NCI-H1048 (cell line): ENCODE measurements around the gene GRIN2A.

Source experiments
- DNase-seq: peaks from one replicate; lab custom pipeline; 2025; lab: John Stamatoyannopoulos, UW

GRIN2A gene

DNA sequence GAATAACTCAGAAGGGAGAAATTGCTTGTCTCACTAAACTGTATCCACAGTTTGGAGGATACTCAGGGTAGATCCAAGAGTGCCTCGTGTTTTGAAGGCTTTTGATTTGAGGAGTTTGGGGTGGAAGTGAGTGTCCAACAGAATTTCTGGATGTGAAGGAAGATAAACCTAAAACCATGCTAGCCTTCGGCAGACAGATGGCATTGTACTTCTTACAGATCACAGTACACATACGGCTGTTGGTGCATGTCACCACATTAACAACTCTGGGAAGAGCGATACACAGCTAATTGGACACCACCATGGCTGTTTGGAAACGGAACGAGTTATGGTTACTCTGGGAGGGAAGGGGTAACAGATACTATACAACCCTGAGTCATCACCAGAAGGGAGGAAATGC lies 420.4 kb downstream of the GRIN2A start:
- DNase-seq = no peak

DNA sequence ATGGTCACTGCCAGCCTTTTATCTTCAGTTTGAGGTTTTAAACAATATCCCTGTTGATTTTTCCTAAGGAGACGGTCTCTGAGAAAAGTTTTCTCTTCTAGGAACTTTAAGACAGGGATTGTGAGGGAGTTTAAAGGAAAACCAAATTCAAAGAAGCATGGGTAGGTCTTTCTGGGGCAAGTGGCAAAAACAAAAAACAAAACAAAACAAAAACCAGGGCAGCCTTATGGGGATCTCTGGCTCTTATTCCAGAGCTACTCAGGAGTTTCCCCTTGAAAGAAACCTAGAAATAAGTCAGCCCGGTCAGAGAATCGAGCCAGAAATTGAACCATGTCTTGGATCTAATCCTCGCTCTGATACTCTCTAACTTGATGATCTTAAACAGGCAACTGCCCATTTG lies 424.5 kb downstream of the GRIN2A start:
- no peak for DNase-seq

DNA sequence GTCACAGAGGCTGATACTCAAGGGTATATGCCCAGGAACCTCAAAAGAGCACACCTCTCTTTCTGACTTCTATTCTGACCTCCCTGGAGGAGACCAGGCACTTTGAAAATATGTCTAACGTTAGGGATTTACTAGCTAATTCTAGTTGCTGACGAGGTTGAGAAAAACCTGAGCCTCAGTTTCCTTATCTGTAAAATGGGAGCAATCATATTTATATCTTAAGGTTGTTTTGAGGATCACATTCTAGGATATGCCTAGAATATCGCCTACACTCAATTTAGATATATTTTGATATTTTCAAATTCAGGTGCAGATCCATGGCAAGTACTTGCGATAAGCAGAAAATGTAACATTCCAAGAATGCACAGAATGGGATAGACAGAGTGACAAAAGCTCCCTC lies 425.8 kb downstream of the GRIN2A start:
- DNase-seq = no peak

DNA sequence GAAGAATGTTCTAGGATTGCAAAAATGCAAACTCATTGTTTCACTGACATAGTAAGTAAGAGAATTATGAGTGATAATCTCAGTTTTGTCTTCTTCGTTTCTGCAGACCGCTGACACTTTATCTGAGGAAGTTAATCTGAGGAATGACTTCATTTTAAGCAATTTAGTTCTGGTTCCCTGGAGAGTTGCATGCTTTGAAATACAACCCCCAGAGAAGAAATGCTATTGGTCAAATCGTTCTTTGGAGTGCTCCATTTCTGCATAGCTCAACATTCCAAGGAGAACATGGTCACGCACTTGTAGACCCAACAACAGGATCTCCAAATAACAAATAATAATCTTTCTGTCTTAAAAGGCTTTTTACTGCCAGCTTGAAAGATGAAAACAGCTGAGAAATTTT lies 427.1 kb downstream of the GRIN2A start:
- no peak for DNase-seq

DNA sequence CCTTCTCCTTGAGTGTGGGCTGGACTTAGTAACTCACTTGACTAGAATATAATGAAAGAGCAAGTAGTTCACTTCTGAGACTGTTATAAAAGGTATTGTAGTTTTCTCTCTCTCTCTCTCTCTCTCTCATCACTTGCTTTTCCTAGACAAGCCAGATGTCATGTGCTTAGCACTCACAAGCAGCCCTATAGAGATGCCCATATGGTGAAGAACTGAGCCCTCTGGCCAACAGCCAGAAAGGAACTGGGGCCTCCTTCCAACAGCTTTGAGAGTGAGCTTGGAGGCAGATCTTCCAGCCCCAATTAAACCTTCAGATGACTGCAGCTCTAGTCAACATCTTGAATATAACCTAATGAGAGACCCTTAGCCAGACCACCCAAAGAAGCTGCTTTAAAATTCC lies 440.5 kb downstream of the GRIN2A start:
- no peak for DNase-seq

DNA sequence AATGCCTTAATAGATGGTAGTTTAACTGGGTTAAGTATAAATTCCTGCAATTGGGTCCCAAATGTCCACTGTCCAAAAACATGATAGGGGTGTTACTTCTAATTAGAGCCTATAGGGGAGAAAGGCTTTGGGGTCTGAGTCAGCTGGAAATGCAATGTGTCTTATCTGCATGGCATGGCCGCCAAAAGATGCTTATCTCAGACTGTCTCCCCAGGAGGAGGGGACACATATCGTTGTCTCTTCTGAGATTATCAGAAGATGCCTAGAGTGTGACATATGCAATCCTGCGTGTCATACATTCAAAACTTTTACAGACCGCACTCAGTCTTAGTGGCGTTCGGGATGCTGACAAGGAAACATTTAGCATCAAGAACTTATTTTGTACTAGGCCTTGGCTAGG lies 442.9 kb downstream of the GRIN2A start:
- no peak for DNase-seq

DNA sequence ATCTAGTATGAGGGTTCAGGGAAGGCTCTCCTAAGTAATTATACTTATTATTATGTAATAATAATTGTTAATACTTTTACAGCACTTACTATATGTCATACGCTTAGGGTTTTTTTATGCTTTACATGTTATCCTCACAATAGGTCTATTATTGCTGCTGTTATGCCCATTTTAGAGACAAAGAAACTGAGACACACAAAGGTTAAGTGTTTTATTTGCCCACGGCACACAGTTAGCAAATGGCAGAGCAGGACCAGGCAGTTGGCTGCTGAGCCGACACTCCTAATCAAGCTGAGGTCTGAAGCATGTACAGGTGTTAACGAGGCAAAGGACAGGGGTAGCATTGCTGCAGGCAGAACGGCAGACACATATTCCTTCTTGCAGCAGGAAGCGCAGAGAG lies 443.5 kb downstream of the GRIN2A start:
- no peak for DNase-seq

DNA sequence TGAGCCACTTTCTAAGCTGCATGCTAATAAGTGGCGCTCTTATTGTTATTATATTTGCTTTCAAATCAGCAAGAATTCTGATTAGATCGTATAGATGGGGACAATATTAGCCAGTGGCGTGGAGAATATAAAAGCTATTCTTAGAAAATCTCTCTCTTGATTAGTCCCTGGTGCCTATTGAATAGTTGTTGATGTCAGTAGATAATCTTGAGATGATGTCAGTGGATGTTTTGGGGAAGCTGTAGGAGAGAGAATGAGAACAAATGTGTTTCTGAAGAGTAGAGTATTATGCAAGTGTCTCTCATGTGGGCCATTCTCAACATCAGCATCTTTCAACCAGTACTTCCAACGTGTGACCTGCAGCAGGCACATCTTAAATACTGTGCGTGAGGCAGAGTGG lies 445.7 kb downstream of the GRIN2A start:
- DNase-seq = no peak

DNA sequence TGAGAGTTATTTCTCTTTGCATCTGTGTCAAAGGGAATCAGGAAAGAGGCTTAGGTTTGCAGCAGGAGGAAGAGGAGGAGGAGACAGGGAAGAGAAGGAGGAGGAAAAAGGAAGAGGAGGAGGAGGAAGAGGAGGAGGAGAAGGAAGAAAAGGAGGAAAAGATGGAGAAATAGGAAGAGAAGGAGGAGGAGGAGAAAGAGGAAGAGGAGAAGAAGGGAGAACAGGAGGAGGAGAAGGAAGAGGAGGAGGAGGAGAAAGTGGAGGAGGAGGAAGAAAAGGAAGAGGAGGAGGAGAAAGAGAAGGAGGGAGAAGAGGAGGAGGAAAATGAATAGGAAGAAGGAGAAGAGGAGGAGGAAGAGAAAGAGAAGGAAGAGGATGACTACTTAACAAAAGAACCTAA lies 459.1 kb downstream of the GRIN2A start:
- DNase-seq = no peak

DNA sequence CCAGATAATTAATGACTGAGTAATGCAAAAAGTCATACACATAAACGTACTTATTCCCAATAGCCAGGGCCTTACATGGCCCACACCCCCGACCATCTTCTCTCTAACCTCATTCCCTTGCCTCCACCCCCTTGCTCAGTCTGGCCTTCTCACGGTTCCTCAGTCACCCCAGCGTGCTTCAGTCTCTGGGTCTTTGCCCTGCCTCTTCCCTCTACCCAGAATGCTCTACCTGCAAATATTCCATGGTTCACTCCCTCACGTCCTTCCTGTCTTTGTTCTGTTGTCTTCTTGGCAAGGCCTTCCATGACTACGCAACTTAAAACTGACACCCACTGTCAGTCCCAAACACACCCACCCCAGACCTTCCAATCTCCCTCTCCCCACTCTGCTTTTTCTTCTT lies 468.3 kb downstream of the GRIN2A start:
- DNase-seq = no peak

DNA sequence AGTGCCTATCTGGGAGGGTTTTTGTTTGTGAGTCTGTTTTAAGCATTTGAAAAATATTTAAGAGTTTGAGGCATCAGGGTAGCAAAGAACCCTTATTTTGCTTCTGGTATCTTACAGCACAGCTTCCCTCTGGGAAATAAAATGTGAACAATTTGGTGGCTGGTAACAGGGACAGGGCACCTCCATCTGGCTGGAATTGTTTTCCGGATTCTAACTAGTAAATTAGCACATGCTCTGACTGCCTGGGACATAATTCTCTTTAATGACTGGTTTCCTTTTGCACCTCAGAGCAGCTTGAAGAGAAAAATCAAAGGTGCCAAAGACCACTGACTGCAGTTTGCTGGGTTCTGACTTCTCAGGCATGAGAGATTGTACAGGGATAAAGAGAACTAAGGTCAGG lies 469.1 kb downstream of the GRIN2A start:
- no peak for DNase-seq

DNA sequence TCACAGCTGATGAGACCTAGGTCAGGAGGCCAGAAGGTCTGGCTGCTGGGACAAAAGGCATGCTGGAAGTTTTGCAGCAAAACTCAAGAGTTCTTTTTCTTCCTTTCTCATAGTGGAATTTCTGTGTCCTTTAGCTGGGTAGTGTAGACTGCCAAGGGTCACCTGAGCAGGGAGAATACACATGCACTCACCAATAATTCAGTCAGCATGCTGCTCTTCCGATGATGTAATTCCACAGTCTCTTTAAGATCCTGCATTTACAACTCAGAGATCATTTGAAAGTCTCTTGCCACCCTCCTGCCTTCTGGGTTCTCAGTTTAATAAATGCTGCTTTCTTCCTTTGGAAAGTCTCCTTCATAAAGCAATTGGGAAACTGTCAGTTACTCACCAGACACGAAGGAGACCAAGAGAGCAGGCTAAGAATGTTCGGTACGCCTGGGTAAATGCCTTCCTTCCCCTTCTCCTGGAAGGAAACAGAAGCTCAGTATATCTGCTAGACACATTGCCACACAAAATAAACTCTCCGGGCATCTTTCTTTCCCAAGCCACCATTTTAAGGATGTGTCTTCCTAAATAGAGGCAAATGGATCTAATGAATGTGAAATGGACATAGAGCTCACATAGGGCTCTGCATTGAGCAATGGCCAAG lies 473.1 kb downstream of the GRIN2A start:
- no peak for DNase-seq

DNA sequence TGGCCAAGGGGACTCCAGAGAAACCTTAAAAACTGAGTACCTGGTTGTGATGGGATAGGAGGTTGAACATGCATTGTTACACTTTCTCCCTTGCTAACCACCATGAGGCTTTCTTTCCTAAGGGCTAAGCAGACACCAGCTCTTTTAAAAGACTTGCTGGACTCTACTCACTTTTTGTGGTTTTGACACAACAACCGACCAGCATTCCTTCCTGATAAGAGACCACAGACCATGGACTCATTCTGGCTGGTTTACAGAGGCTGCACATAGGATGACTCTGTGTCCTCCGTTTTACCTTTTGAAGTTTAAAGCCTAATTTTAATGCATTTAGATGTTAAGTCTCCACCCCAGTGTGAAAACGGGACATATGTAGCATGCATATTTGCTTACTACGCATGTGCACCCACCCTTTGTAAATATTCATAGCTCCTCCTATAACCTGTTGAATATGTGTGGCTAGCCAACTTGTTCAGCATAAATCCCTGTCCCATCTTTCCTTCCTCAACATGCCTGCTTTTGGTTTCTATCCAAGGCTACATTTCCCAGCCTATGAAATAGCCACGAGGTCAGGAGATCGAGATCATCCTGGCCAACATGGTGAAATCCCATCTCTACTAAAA lies 475.9 kb downstream of the GRIN2A start:
- no peak for DNase-seq

DNA sequence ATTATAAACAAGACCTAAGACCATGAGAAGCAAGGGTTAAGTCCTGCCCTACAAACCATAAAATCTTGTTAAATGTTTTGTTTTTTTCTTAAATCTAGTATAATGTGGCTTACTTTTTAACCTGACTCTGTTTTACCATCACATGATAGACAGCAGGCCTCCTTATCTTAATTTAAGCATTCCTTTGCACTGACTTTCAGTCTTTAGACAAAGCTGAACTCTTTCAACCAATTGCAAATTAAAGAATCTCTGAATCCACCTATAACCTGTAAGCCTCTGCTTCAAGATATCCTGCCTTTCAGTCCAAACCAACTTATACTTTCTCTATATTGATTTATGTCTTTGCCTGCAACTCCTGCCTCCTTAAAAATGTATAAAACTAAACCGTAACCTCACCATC lies 478.5 kb downstream of the GRIN2A start:
- no peak for DNase-seq
